Measurements from ENCODE around the gene RNF5. TPM values are rescaled to one million over a fixed set of nuclear protein-coding genes. Genes with fewer than 3 reads are reported as not detected.

Gene RNF5
- total and polyA plus RNA-seq, 9 of the 15 experiments (the other 6 are each of a cell fraction or from before 2014, with no cell fraction given), result 62.2 to 245 (median 129) TPM

DNA sequence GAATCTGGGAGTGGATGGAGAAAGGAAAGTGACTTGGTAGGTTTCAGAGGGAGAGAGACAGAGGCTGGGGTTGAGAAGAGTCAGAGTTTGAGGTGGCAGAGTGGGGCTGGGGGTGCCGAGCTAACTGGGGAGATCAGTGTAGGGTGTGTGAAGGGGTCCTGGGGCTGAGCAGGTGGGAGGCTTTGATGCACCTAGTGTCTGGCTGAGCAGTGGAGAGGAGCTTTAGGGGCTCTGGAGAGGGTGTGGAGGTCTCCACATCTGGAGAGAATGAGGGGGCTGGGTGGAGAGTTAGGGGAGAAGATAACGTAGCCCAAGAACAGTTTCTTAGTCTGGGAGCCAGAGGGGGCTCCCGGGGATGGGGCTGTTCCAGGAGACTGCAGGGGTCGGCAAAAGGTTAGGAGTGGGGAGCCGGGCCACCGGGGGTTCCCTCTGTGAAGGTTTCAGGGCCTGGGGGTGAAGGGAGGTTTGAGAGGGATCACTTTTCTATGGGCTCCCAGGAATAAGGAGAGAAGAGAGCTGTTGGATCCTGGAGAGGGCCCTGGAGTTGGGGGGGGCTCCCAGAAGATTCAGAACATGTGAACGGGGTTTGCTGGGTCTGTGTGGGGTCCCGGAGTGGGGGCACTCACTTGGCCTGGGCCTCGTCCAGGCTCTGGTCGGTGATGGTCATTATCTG lies 11.0 kb downstream of the RNF5 start (continued):
- TF ChIP-seq, protein P1, sequence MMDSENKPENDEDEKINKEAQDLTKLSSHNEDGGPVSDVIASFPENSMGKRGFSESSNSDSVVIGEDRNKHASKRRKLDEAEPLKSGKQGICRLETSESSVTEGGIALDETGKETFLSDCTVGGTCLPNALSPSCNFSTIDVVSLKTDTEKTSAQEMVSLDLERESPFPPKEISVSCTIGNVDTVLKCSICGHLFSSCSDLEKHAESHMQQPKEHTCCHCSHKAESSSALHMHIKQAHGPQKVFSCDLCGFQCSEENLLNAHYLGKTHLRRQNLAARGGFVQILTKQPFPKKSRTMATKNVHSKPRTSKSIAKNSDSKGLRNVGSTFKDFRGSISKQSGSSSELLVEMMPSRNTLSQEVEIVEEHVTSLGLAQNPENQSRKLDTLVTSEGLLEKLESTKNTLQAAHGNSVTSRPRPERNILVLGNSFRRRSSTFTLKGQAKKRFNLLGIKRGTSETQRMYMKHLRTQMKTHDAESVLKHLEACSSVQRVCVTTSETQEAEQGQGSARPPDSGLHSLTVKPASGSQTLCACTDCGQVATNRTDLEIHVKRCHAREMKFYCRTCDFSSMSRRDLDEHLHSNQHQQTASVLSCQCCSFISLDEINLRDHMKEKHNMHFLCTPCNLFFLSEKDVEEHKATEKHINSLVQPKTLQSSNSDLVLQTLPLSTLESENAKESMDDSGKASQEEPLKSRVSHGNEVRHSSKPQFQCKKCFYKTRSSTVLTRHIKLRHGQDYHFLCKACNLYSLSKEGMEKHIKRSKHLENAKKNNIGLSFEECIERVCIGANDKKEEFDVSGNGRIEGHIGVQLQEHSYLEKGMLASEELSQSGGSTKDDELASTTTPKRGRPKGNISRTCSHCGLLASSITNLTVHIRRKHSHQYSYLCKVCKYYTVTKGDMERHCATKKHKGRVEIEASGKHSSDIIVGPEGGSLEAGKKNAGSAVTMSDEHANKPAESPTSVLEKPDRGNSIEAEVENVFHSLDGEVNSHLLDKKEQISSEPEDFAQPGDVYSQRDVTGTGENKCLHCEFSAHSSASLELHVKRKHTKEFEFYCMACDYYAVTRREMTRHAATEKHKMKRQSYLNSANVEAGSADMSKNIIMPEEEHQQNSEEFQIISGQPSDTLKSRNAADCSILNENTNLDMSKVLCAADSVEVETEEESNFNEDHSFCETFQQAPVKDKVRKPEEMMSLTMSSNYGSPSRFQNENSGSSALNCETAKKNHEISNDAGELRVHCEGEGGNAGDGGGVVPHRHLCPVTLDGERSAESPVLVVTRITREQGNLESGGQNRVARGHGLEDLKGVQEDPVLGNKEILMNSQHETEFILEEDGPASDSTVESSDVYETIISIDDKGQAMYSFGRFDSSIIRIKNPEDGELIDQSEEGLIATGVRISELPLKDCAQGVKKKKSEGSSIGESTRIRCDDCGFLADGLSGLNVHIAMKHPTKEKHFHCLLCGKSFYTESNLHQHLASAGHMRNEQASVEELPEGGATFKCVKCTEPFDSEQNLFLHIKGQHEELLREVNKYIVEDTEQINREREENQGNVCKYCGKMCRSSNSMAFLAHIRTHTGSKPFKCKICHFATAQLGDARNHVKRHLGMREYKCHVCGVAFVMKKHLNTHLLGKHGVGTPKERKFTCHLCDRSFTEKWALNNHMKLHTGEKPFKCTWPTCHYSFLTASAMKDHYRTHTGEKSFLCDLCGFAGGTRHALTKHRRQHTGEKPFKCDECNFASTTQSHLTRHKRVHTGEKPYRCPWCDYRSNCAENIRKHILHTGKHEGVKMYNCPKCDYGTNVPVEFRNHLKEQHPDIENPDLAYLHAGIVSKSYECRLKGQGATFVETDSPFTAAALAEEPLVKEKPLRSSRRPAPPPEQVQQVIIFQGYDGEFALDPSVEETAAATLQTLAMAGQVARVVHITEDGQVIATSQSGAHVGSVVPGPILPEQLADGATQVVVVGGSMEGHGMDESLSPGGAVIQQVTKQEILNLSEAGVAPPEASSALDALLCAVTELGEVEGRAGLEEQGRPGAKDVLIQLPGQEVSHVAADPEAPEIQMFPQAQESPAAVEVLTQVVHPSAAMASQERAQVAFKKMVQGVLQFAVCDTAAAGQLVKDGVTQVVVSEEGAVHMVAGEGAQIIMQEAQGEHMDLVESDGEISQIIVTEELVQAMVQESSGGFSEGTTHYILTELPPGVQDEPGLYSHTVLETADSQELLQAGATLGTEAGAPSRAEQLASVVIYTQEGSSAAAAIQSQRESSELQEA (IDR thresholded peaks at IDR 0.05; ENCODE audit: low read depth), result 0 out of 2 replicates have a peak, but pooled peaks have one; percentile 8
- TF ChIP-seq HDAC2 (IDR thresholded peaks at IDR 0.05) (no peak), CCAR2 (IDR thresholded peaks at IDR 0.05; ENCODE audit: low read depth, low read length) (0 out of 2 replicates have a peak, but pooled peaks have one; percentile 81)
- TF ChIP-seq, protein P2, sequence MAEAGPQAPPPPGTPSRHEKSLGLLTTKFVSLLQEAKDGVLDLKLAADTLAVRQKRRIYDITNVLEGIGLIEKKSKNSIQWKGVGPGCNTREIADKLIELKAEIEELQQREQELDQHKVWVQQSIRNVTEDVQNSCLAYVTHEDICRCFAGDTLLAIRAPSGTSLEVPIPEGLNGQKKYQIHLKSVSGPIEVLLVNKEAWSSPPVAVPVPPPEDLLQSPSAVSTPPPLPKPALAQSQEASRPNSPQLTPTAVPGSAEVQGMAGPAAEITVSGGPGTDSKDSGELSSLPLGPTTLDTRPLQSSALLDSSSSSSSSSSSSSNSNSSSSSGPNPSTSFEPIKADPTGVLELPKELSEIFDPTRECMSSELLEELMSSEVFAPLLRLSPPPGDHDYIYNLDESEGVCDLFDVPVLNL (CRISPR knock-in tag; IDR thresholded peaks at IDR 0.05; ENCODE audit: low read depth), result no peak

All from K562 (cell line).